Osteocyte (in vitro differentiated cells): ENCODE measurements around the gene GDPD5. TPM values are rescaled to one million over a fixed set of nuclear protein-coding genes. Genes with fewer than 3 reads are reported as not detected.

Source experiments
- DNase-seq: peaks from one replicate; pipeline ENCODE4 v3.0.0; 2021; ENCODE audit warnings: mixed read lengths; ENCODE audit not compliant: unreplicated experiment; ENCODE audit errors: extremely low spot score
- H3K27ac Mint-ChIP-seq: one replicate; pipeline ENCODE4 v1.8.0; 2021; ENCODE audit warnings: mild to moderate bottlenecking, mixed read lengths; ENCODE audit not compliant: unreplicated experiment
- H3K27me3 Mint-ChIP-seq: one replicate; pipeline ENCODE4 v1.8.0; 2021; ENCODE audit warnings: mixed read lengths; ENCODE audit not compliant: unreplicated experiment
- H3K36me3 Mint-ChIP-seq: one replicate; pipeline ENCODE4 v1.8.0; 2021; ENCODE audit warnings: mixed read lengths; ENCODE audit not compliant: unreplicated experiment
- H3K4me1 Mint-ChIP-seq: one replicate; pipeline ENCODE4 v1.8.0; 2021; ENCODE audit warnings: mixed read lengths; ENCODE audit not compliant: unreplicated experiment
- H3K4me3 Mint-ChIP-seq: one replicate; pipeline ENCODE4 v1.8.0; 2021; ENCODE audit warnings: mild to moderate bottlenecking, moderate library complexity, mixed read lengths; ENCODE audit not compliant: unreplicated experiment
- H3K9me3 Mint-ChIP-seq: one replicate; pipeline ENCODE4 v1.8.0; 2021; ENCODE audit warnings: mixed read lengths; ENCODE audit not compliant: unreplicated experiment
- CTCF ChIP-seq: fragments of 200-600 bp; sonication (generic); IDR thresholded peaks from 2 replicates; pipeline ENCODE4 v1.5.0; 2021; ENCODE audit warnings: antibody characterized with exemption, mild to moderate bottlenecking, moderate library complexity
- total RNA-seq: library from RNA; stranded (reverse); gene quantifications from 2 replicates; pipeline ENCODE4 v1.2.1, GENCODE V29; 2021

Gene GDPD5
- total RNA-seq, 1 donor from 2014 or later = 3.1 TPM

GRCh38 chr11:75507571-75507970, 18.2 kb downstream of the GDPD5 start:
- Mint-ChIP-seq H3K36me3 (no peaks in the 10 kb centered on the region), H3K27ac (no peak overlapping the region), H3K4me1 (no peaks in the 10 kb centered on the region), H3K4me3 (no peak overlapping the region), H3K27me3 (no peaks in the 10 kb centered on the region), H3K9me3 (no peaks in the 10 kb centered on the region)
- TF ChIP-seq CTCF = no peak
- no peak for DNase-seq

GRCh38 chr11:75506827-75507226, 18.9 kb downstream of the GDPD5 start:
- Mint-ChIP-seq H3K4me1 (no peaks in the 10 kb centered on the region), H3K4me3 (no peak overlapping the region), H3K36me3 (no peaks in the 10 kb centered on the region), H3K9me3 (no peaks in the 10 kb centered on the region), H3K27ac (no peak overlapping the region), H3K27me3 (no peaks in the 10 kb centered on the region)
- DNase-seq = no peak
- TF ChIP-seq CTCF = no peak

- no peak for DNase-seq
- Mint-ChIP-seq H3K9me3 (no peaks in the 10 kb centered on the region), H3K36me3 (no peaks in the 10 kb centered on the region), H3K4me3 (no peak overlapping the region), H3K27me3 (no peaks in the 10 kb centered on the region), H3K27ac (no peak overlapping the region), H3K4me1 (no peaks in the 10 kb centered on the region)
- no peak for TF ChIP-seq CTCF
Observed at GRCh38 chr11:75505916-75506692, 19.6 kb downstream of the GDPD5 start.

GRCh38 chr11:75504501-75504900, 21.2 kb downstream of the GDPD5 start:
- DNase-seq = no peak
- no peaks in the 10 kb centered on the region for H3K9me3 Mint-ChIP-seq
- H3K36me3 Mint-ChIP-seq = no peaks in the 10 kb centered on the region
- H3K27me3 Mint-ChIP-seq = no peaks in the 10 kb centered on the region
- H3K4me1 Mint-ChIP-seq = peaks cover 13% of the 10 kb centered on the region
- H3K4me3 Mint-ChIP-seq = no peak overlapping the region
- no peak overlapping the region for H3K27ac Mint-ChIP-seq
- no peak for TF ChIP-seq CTCF

GRCh38 chr11:75503531-75504099, 22.1 kb downstream of the GDPD5 start:
- Mint-ChIP-seq H3K9me3 (no peaks in the 10 kb centered on the region), H3K4me3 (no peak overlapping the region), H3K27ac (no peak overlapping the region), H3K27me3 (no peaks in the 10 kb centered on the region), H3K36me3 (no peaks in the 10 kb centered on the region), H3K4me1 (peaks cover 21% of the 10 kb centered on the region)
- no peak for TF ChIP-seq CTCF
- no peak for DNase-seq
